AG09309 (cell line): ENCODE measurements around the gene C7orf33.

Experiments used
- DNase-seq: peaks from one replicate; pipeline ENCODE4 v3.0.0-alpha.2; 2010; ENCODE audit warnings: low read depth
- H3K4me3 ChIP-seq: 2 replicates; pipeline ENCODE4 v1.5.1; 2011; ENCODE audit warnings: mild to moderate bottlenecking, low read depth, low read length, moderate library complexity; ENCODE audit not compliant: control insufficient read depth
- CTCF ChIP-seq: IDR thresholded peaks from 2 replicates; pipeline ENCODE4 v1.5.1; 2011; ENCODE audit warnings: mild to moderate bottlenecking, low read depth, low read length, inconsistent platforms; ENCODE audit not compliant: insufficient read depth, control insufficient read depth; ENCODE audit errors: missing control alignments

Gene C7orf33

GRCh38 chr7:148637094-148637493 is 46.5 kb downstream of the C7orf33 start:
- DNase-seq, result no peak
- TF ChIP-seq CTCF, result no peak
- no peak overlapping the region for H3K4me3 ChIP-seq

- TF ChIP-seq CTCF, result no peak
- DNase-seq, result no peak
- no peak overlapping the region for H3K4me3 ChIP-seq
Observed at GRCh38 chr7:148645898-148646297, 55.3 kb downstream of the C7orf33 start.

- no peak overlapping the region for H3K4me3 ChIP-seq
- peak; percentile 23 for DNase-seq
- no peak for TF ChIP-seq CTCF
Observed at GRCh38 chr7:148650232-148650858, 59.8 kb downstream of the C7orf33 start.

- H3K4me3 ChIP-seq, result no peak overlapping the region
- DNase-seq, result no peak
- no peak for TF ChIP-seq CTCF
Observed at GRCh38 chr7:148652773-148653172, 62.2 kb downstream of the C7orf33 start.

GRCh38 chr7:148657929-148658328 is 67.4 kb downstream of the C7orf33 start:
- DNase-seq, result no peak
- H3K4me3 ChIP-seq, result no peak overlapping the region
- no peak for TF ChIP-seq CTCF

GRCh38 chr7:148661471-148661870 is 70.9 kb downstream of the C7orf33 start:
- no peak for TF ChIP-seq CTCF
- no peak for DNase-seq
- no peak overlapping the region for H3K4me3 ChIP-seq

- H3K4me3 ChIP-seq, result no peak overlapping the region
- TF ChIP-seq CTCF, result no peak
- DNase-seq, result no peak
Observed at GRCh38 chr7:148662646-148663045, 72.1 kb downstream of the C7orf33 start.
